ENCODE results near the gene GLTPD2.

- no peak for TF ChIP-seq POLR2AphosphoS5 (IDR thresholded peaks at IDR 0.05; ENCODE audit: low read depth)
- TF ChIP-seq, protein P1, sequence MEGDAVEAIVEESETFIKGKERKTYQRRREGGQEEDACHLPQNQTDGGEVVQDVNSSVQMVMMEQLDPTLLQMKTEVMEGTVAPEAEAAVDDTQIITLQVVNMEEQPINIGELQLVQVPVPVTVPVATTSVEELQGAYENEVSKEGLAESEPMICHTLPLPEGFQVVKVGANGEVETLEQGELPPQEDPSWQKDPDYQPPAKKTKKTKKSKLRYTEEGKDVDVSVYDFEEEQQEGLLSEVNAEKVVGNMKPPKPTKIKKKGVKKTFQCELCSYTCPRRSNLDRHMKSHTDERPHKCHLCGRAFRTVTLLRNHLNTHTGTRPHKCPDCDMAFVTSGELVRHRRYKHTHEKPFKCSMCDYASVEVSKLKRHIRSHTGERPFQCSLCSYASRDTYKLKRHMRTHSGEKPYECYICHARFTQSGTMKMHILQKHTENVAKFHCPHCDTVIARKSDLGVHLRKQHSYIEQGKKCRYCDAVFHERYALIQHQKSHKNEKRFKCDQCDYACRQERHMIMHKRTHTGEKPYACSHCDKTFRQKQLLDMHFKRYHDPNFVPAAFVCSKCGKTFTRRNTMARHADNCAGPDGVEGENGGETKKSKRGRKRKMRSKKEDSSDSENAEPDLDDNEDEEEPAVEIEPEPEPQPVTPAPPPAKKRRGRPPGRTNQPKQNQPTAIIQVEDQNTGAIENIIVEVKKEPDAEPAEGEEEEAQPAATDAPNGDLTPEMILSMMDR (IDR thresholded peaks at IDR 0.05; ENCODE audit: insufficient read depth, low read length) = no peak
Measured at GRCh38 chr17:4807605-4808377, 19.0 kb downstream of the GLTPD2 start.
